Liver (tissue), 3 donors: ENCODE measurements around the gene DIS3L2.

Experiments used
- CTCF ChIP-seq: fragments of 150-350 bp; IDR thresholded peaks from 2 replicates; pipeline ENCODE4 v1.5.1; 2017; ENCODE audit warnings: improper control_type of control experiment, low read depth, low read length; ENCODE audit not compliant: missing input control
- EGR1 ChIP-seq, 2 donors: IDR thresholded peaks; 2 replicates each; pipeline ENCODE4 v1.6.1; 2016 to 2018; ENCODE audit warnings: antibody characterized with exemption in 2 of 2, low read depth in 2 of 2
- FOXA1 ChIP-seq: IDR thresholded peaks from 2 replicates; pipeline ENCODE4 v1.6.1; 2016; ENCODE audit warnings: antibody characterized with exemption
- GABPA ChIP-seq, 2 donors: IDR thresholded peaks in 1 of 2; conservative IDR thresholded peaks in 1 of 2; 2 replicates each; pipeline ENCODE4 v1.6.1; 2016; ENCODE audit warnings: antibody characterized with exemption in 2 of 2, mild to moderate bottlenecking in 1 of 2, moderate library complexity in 1 of 2
- HNF4G ChIP-seq: IDR thresholded peaks from 2 replicates; pipeline ENCODE4 v1.6.1; 2016; ENCODE audit warnings: antibody characterized with exemption
- JUND ChIP-seq, 2 donors: IDR thresholded peaks; 2 replicates each; pipeline ENCODE4 v1.6.1; 2016; ENCODE audit warnings: antibody characterized with exemption in 2 of 2
- RAD21 ChIP-seq, 2 donors: IDR thresholded peaks; 2 replicates each; pipeline ENCODE4 v1.6.1; 2016; ENCODE audit warnings: antibody characterized with exemption in 2 of 2, mild to moderate bottlenecking in 2 of 2
- RXRA ChIP-seq, 2 donors: IDR thresholded peaks; 2 replicates each; pipeline ENCODE4 v1.6.1; 2017 to 2018; ENCODE audit warnings: antibody characterized with exemption in 2 of 2, mild to moderate bottlenecking in 1 of 2
- SP1 ChIP-seq: IDR thresholded peaks from 2 replicates; pipeline ENCODE4 v1.6.1; 2018; ENCODE audit warnings: antibody characterized with exemption, mild to moderate bottlenecking
- YY1 ChIP-seq: IDR thresholded peaks from 2 replicates; pipeline ENCODE4 v1.6.1; 2016; ENCODE audit warnings: antibody characterized with exemption, mild to moderate bottlenecking
- ZBTB33 ChIP-seq: IDR thresholded peaks from 2 replicates; pipeline ENCODE4 v1.6.1; 2016; ENCODE audit warnings: antibody characterized with exemption
- TF ChIP-seq, protein P1 (sequence below): IDR thresholded peaks from 2 replicates; pipeline ENCODE4 v1.6.1; 2016; ENCODE audit warnings: antibody characterized with exemption
- TF ChIP-seq, protein P2 (sequence below): IDR thresholded peaks from 2 replicates; pipeline ENCODE4 v1.6.1; 2016; ENCODE audit warnings: antibody characterized with exemption
- TF ChIP-seq, protein P3 (sequence below): IDR thresholded peaks from 2 replicates; pipeline ENCODE4 v1.6.1; 2016; ENCODE audit warnings: antibody characterized with exemption, mild to moderate bottlenecking
- donor health status: healthy.
- donor health status: healthy.

DNA sequence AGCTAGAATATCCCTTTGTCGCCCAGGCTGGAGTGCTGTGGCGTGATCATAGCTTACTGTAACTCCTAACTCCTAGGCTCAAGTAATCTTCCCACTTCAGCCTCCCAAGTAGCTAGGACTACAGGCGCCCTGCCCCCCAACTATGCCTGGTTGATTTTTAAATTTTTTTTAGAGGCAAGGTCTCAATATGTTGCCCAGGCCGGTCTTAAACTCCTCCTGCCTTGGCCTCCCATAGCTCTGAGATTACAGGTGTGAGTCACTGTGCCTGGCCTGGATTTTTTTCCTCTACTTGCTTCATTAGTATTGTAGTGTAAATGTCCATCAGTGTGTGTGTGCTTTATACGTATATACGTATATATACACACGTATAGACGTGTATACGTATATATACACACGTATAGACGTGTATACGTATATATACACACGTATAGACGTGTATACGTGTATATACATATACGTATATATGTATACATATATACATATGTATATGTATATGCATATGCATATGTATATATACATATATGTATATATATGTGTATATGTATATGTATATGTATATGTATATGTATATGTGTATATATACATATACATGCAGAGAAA is 124.4 kb downstream of the DIS3L2 start:
- TF ChIP-seq ZBTB33 (no peak), CTCF (no peak), RAD21 (IDR thresholded peaks at IDR 0.05) (no peak), SP1 (no peak), JUND (IDR thresholded peaks at IDR 0.05) (no peak), EGR1 (IDR thresholded peaks at IDR 0.05; ENCODE audit: low read depth in 2 of 2) (no peak), YY1 (no peak), GABPA (IDR thresholded peaks at IDR 0.05 in 1 of 2, conservative IDR thresholded peaks at IDR 0.05 in 1 of 2) (no peak), RXRA (IDR thresholded peaks at IDR 0.05) (no peak), FOXA1 (no peak), HNF4G (no peak)
- TF ChIP-seq, protein P1, sequence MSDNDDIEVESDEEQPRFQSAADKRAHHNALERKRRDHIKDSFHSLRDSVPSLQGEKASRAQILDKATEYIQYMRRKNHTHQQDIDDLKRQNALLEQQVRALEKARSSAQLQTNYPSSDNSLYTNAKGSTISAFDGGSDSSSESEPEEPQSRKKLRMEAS = no peak
- TF ChIP-seq, protein P2, sequence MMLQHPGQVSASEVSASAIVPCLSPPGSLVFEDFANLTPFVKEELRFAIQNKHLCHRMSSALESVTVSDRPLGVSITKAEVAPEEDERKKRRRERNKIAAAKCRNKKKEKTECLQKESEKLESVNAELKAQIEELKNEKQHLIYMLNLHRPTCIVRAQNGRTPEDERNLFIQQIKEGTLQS = no peak
- TF ChIP-seq, protein P3, sequence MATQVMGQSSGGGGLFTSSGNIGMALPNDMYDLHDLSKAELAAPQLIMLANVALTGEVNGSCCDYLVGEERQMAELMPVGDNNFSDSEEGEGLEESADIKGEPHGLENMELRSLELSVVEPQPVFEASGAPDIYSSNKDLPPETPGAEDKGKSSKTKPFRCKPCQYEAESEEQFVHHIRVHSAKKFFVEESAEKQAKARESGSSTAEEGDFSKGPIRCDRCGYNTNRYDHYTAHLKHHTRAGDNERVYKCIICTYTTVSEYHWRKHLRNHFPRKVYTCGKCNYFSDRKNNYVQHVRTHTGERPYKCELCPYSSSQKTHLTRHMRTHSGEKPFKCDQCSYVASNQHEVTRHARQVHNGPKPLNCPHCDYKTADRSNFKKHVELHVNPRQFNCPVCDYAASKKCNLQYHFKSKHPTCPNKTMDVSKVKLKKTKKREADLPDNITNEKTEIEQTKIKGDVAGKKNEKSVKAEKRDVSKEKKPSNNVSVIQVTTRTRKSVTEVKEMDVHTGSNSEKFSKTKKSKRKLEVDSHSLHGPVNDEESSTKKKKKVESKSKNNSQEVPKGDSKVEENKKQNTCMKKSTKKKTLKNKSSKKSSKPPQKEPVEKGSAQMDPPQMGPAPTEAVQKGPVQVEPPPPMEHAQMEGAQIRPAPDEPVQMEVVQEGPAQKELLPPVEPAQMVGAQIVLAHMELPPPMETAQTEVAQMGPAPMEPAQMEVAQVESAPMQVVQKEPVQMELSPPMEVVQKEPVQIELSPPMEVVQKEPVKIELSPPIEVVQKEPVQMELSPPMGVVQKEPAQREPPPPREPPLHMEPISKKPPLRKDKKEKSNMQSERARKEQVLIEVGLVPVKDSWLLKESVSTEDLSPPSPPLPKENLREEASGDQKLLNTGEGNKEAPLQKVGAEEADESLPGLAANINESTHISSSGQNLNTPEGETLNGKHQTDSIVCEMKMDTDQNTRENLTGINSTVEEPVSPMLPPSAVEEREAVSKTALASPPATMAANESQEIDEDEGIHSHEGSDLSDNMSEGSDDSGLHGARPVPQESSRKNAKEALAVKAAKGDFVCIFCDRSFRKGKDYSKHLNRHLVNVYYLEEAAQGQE = no peak
